Stromal cell of bone marrow (primary cell): ENCODE results near the gene INTS2.
"Not testable (repeated sequence)": the region's sequence is repeated elsewhere in the genome, so short reads cannot be mapped to it uniquely, and the experiment has no call there.

Source experiments
- DNase-seq: peaks from one replicate; pipeline ENCODE4 v3.0.0-alpha.2; 2012; ENCODE audit warnings: low read depth

Gene INTS2

DNA sequence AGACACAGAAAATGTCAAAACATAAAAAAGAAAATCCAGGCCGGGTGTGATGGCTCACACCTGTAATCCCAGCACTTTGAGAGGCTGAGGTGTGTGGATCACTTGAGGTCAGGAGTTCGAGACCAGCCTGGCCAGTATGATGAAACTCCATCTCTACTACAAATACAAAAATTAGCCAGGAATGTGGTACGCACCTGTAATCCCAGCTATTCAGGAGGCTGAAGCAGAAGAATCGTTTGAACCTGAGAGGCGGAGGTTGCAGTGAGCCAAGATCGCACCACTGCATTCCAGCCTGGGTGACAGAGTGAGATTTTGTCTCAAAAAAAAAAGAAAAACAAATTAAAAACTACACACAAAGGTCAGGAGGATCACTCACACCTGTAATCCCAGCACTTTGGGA lies 40.0 kb downstream of the INTS2 start:
- DNase-seq: not testable (repeated sequence)

DNA sequence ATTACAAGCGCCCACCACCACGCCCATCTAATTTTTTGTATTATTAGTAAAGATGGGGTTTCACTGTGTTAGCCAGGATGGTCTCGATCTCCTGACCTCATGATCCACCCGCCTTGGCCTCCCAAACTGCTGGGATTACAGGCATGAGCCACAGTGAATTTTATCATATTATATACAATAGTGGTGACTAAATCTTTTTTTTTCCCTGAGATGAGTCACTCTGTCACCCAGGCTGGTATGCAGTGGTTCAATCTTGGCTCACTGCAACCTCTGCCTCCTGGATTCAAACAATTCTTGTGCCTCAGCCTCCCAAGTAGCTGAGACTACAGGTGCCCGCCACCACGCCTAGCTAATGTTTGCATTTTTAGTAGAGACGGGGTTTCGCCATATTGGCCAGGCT lies 41.9 kb downstream of the INTS2 start:
- DNase-seq: not testable (repeated sequence)

DNA sequence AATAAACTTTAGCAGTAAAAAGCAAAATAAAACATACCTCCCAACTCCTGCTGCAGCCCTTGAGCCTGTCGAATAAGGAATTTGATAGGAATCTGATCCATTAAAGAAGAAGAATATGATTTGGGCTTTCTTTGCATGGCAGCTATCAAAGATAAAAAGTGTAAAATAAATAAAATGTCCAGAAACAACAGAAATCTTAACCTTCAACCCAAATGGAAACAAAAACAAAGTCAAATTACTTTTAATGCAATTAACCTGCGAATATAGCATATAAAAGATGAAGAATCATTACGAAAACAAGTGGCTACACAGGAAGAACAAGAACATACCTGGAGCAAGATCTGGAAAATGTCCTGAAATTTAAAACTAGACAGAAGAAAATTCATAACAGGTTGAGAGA lies 42.9 kb downstream of the INTS2 start:
- no peak for DNase-seq

DNA sequence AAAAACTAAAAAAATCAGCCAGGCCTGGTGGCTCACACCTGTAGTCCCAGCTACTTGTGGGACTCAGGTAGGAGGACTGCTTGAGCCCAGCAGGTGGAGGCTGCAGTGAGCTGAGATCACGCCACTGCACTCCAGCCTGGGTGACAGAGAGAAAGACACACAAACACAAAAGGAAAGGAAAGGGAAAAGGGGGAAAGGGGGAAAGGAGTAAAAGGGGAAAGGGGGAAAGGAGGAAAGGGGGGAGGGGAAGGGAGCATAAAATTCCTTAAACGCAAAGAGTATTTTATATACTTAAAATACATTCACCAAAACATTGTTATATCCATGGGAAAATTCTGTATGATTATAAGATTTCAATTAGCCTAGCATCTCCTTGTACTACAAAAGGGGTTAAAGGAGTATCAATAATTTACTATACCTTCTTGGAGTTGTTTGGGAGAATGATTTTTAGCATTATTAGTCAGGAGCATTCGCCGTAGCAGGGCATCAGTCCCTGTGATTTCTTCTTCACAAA lies 47.1 kb downstream of the INTS2 start:
- no peak for DNase-seq

DNA sequence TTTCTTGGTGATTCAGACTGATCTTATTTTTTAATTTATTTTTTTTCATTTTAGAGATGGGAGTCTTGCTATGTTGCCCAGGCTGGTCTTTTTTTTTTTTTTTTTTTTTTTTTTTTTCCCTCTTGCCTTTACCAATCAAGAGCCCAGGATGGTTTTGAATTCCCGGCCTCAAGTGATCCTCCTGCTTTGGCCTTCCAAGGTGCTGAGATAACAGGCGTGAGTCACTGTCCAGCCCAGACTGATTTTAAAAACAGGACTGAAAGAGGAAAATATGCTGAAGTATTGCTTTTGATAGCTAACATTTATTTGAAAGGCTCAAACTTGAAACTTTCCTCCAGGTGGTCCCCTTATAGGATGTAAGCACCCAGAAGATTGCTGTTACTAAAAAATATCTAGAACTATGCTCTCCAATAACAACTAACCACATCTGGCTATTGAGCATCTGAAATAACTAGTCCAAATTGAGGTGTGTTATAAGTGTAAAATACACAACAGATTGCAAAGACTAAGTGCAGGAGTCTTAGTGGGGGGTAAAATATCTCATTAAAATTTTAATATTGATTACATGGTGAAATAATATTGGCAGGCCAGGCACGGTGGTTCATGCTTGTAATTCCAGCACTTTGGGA lies 48.7 kb downstream of the INTS2 start:
- DNase-seq: no peak

DNA sequence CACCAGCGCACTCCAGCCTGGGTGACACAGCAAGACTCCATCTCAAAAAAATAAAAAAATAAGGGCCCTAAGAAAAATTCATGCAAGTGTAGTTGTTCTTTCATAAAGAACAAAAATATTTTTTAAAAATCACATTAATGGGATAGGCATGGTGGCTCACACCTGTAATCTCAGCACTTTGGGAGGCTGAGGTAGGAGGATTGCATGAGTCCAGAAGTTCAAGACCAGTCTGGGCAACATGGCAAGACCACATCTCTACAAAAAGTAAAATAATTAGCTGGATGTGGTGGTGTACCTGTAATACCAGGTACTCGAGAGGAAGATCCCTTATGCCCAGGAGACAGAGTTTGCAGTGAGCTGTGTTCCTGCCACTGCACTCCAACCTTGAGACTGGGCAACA lies 49.3 kb downstream of the INTS2 start:
- no peak for DNase-seq

DNA sequence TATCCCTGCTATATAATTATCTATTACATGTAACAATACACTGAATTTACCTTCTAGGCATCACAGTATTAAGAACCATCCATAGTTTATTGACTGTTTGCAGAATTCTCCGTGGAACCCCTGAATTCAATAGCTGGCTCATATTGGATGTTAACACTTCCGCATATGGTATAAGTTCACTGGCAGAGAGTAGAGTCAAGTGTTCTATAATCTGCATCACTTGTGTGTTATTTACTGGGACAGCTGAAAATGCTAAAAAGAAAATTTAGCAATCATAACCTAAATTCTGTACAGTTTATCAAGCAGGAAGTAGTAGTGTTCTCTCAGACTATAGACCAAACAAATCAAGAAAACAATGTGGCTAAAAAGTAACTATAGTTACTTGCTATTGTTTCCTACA lies 49.9 kb downstream of the INTS2 start:
- DNase-seq: no peak

DNA sequence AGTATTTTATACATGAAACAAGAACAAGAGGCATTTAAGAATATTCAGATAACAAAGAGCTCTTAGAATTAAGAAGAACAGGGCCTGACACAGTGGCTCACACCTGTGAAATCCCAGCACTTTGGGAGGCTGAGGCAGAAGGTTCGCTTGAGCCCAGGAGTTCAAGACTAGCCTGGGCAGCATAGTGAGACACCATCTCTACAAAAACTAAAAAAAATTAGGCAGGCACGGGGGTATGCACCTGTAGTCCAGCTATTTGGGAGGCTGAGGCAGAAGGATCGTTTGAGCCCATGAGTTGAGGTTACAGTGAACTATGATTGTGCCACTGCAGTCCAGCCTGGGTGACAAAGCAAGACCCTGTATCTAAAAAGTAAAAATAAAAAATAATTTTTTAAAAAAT lies 52.0 kb downstream of the INTS2 start:
- no peak for DNase-seq

DNA sequence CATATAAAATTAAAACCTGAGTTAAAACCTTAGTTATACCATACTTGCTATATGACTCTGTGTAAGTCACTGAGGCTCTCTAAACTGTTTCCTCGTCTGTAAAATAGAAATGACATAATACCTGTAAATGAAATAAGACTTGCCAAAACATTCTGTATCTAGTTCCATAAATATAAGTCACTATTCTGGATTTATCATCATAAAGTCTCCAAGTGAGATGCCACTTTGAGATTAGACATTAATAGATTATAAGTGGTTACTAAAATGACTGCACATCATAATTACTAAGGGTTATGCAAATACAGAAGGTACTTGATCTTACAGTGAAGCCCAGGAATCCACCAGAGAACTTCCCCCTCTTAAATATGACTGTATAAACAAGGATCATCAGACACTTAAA lies 52.5 kb downstream of the INTS2 start:
- DNase-seq: no peak

DNA sequence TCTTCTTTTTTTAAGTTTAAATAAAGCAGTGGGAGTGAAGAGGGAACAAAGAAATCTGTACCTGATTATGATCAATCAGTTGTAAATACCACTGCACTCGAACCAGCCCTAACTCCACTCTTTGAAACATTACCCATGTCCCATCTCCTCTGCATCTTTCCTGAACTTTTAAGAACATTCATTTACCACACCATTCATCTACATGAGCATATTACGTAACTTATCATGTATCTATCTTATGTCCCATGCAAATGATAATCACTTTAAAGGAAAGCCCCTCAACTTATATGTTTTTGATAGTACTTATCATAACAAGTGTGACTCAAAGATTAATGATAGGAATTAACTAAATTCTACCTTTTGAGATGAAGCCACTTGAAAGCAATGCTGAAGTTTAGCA lies 53.7 kb downstream of the INTS2 start:
- DNase-seq: no peak

DNA sequence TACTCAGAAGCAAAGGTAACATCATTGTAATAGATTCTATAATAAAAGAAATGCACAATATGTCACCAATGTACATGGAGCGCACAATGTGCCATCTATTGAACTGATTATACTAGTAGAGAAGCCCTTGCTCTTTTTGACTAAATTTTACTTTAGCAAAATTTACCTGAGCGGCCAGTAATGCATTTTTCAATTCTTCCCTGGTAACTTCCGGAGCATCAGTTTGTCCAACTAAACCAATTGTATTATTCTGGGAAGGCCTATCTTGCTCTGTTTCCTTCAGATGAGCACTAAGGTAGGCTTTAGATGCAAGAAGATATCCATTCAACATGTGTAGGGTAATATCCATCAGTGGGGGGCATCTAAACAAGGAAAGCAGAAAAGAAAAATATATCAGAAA lies 55.7 kb downstream of the INTS2 start:
- no peak for DNase-seq

DNA sequence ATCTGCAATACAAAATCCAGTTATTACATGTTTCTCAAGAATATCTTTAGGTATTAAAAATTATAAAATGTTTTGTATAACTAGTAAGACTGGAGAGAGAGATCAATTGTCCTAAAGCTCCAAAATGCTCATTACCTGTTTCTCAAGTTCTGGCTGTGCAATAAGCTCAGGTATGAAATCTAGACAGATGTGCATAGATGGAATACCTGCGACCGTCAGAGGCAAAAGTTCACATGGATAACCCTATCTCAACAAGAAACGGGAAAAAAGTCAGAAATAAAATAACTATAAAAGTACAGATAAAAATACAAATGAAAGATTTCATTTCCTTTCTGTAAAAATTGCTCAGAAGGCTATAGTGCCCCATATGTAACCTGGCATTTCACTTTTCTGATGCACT lies 58.6 kb downstream of the INTS2 start:
- no peak for DNase-seq

DNA sequence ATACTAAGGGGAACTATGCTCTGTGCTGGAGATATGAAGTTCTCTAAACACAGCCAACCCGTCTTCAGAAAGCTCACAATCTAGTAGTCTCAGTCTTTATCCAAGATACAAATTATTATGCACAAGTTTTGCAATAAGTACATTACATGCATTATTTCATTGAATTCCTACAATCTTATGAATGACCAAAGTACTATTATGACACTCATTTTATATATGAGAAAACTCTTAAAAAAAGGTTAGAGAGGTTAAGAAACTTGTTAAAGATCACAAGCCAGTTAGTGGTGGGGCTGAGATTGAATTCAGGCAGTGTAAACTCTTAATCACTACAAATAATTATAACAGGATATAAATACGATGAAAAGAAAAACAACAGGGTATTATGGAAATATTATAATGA lies 59.7 kb downstream of the INTS2 start:
- no peak for DNase-seq

DNA sequence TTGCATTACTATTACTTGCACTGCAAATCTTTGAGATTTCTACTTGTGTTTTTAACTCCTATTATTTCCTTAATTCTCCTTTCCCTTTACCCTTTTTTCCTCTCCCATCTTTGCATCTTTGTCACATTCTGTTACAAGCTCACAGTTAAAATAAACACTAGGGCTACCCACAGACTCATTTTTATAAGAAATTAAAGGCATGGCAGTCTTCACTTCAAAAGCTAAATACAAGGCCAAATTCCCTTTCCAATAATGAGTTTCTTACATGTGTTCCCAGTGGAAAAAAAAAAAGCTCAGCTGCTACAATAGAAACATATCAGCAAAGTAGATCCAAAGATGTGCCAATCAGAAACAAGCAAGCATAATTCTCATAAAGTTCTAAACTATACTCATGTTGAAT lies 60.7 kb downstream of the INTS2 start:
- DNase-seq: no peak

DNA sequence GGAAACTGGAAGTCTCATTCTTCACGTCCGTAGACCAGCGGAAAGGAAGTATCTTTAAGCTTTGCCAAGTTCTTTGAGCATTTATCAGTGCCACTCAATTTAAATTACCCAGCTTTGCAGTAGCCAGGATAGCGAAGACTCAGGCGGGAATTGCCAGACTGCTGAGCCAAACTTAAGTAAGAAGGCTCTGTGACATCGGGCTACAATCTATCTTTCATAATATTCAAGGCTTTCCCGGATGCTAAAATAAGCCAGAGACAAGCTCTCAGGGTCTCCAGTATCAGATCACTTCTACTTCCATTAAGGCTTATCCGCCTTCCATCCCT lies 64.0 kb downstream of the INTS2 start:
- no peak for DNase-seq

DNA sequence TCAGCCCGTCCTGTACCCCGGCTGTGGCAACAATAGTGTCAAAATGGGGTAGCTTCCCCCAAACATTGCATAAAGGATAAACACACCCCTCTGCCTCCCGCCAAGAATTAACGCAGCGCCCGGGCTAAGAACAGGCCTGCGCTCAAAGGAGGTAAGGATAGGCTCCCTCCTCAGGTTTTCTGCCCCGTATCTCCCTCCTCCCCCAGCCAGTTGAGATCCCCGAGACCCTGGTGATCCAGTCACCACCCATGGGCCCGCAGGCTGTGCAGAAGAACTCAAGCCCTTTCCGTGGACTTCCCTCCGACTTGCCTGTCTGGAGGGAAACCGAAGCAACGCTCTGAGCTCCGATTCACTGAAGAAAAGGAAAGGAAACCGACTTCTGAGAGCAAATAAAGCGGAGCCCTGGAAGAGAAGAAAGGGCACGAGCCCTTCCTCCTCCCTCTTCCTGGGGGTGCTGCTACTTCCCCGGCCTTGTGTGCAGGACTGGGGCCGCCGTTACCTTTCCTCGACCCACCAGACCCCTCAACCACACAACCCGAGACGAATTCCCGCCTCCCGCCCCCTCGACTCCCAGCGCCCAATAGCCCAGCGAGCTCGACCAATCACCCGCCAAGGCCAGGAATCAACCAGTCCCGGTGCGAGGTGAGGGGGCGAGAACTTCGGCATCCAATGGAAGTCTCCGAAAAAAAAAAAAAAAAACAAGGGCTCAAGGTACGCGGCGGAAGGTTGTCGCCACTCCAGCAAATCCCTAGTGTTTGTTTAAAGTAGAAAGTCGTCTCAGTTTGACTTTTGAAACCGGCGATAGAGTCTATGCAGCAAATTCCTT lies 64.6 kb downstream of the INTS2 start, which contains the start of gene BRIP1:
BRIP1 (minus strand) TSS at position 554 of the 826 bp plus-strand sequence. CDS start 1,989 bp downstream, outside the sequence.
- DNase-seq: peak; percentile 93

DNA sequence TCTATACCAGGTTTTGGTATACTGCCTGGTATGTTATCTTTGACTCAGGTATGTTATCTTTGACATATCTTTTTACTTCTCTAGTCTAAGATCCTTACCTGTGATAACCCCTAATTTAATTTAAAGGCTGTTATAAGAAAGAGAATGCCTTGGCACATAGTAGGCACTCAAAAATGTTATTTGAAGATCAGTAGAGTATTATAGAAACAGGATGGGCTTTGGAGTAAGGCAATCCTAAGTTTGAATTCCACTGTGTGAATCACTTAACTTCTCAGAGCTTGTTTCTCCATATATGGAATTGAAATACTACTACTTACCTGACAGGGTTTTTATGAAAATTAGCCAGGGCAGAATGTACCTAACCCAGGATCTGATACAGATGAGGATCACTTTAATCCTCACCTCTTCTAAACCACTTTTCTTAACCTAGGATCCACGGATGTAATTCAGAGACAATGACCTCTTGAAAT lies 65.6 kb downstream of the INTS2 start:
- no peak for DNase-seq

DNA sequence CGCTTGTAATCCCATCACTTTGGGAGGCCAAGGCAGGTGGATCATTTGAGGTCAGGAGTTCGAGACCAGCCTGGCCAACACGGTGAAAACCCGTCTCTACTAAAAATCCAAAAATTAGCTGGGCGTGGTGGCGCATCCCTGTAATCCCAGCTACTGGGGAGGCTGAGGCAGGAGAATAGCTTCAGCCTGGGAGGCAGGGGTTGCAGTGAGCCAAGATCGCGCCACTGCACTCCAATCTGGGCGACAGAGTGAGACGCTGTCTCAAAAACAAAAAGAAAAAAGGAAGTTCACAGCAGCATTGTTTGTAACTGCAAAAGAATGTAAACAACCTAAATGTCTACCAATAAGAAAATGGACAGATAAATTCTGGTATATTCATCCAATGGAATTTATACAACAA lies 67.4 kb downstream of the INTS2 start:
- not testable (repeated sequence) for DNase-seq

DNA sequence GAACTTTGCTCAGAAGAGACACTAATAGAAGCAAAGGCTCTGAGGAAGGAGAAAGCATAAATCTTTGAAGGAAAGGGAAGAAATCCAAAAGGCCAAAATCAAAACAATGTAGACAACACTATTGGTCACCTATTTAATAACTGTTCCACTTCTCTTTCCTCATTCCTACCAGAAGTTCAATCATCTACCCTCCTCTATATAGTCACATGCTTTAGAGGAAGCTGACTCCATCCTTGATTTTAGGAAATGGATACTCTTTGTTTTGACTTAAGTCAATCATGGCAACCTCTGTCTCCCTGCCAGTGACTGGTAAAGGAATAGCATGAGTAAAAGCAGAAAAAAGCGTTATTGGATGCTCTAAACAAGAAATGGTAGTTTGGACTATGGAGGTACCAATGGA lies 71.7 kb downstream of the INTS2 start:
- no peak for DNase-seq

DNA sequence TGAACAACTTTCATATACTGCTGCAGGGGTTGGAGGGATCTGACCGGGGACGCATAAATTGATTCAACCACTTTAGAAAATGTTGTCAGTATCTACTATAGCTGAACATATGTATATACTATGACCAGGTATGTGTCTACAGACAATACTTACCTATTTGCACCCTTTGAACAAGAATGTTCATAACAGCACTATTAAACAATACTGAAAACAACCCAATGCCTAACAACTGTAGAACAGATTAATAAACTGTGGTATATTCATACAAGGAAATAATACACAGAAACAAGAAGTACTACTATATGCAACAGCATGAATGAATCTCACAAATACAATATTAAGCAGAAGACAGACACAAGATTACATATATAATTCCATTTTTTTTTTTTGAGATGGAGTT lies 74.9 kb downstream of the INTS2 start:
- DNase-seq: no peak

DNA sequence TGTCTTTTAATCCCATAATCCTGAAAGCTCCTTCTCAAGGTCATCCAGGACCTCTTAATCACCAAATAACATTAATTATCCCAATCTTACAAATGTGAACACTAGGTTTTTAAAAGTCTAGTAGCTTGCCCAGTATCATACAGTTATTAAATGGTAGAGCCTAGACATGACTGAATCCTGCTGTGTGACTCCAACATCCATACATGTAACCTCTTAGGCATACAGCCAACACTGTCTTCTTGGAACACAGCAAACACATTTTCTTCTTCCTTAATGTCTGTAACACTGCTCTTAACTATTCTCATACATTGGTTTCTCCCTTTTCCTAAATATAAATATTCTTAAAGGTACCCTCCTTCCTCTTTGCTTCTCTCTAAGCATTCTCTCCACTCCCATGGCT lies 78.1 kb downstream of the INTS2 start:
- DNase-seq: no peak

DNA sequence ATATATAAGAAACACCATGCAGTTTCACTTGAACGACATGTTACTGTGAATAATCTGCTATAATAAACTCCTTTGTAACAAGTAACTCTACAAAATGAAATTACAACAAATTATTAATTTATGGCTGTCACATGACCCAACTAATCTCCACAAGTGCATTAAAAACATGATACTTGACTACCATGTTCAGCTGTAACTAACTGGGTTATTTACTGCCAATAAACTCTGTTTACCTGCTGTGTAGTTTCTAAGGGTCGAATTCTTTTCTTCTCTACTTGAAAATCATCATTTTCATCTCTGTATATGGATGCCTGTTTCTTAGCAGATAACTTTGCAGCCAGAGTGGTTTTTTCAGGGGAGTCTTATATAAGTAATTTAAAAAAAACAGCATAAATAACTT lies 78.9 kb downstream of the INTS2 start:
- DNase-seq: no peak

DNA sequence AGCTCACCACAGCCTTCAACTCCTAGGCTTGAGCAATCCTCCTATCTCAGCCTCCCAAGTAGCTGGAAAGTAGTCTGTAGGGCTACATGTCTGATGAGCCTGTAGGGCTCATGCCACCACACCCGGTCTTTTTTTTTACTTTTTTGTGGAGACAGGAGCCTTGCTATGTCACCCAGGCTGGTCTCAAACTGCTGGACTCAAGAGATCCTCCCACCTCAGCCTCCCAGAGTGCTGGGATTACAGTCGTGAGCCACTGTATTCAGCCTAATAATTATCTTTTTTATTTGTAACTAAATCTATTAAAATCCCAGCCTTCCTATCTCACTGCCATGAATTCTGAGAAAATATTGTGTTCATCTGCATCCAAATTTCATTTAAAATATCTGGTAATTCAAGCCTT lies 79.5 kb downstream of the INTS2 start:
- DNase-seq: no peak

DNA sequence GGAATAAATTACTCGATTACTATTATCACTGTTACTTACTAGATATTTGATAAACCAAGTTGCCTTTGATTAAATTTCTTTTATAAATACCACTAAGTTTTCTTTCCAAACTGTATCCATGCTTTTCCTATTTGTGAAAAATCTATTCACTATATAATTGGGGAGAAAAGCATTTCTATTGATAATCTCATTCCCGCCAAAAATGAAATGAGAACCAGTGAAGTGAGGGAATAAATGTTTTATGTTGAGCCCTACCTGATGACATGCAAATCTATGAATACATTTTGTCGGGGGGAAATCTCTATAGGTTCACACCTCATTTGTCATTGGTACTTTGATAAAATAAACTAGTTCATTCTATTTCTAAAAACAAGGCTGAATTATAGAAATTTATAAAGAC lies 80.1 kb downstream of the INTS2 start:
- no peak for DNase-seq
